PC-9 (cell line): ENCODE measurements around the gene VSIG4.

ENCODE experiments used
- CTCF ChIP-seq: fragments of 200-600 bp; sonication (generic); conservative IDR thresholded peaks from 2 replicates; pipeline ENCODE4 v1.6.1; 2017; ENCODE audit warnings: mixed run types, antibody characterized with exemption, mild to moderate bottlenecking, moderate library complexity
- EZH2 ChIP-seq: fragments of 200-600 bp; sonication (generic); IDR thresholded peaks from 2 replicates; pipeline ENCODE4 v1.8.0; 2017; ENCODE audit warnings: antibody characterized with exemption, low read depth

GRCh38 chrX:66053414-66053813 lies 13.5 kb upstream of the VSIG4 start:
- TF ChIP-seq CTCF (no peak), EZH2 (no peak)
